PFSK-1 (cell line): Measurements from ENCODE around the gene PLS3.

Experiments
- FOXP2 ChIP-seq: optimal IDR thresholded peaks from 2 replicates; pipeline ENCODE3; 2011; ENCODE audit warnings: borderline replicate concordance, control low read depth, inconsistent platforms; ENCODE audit not compliant: insufficient read depth; ENCODE audit errors: extremely low read length, extremely low read depth
- POLR2AphosphoS5 ChIP-seq: IDR thresholded peaks from 2 replicates; pipeline ENCODE4 v1.6.1; 2012; ENCODE audit warnings: low read depth, mild to moderate bottlenecking, control low read depth, low read length, moderate library complexity
- SIN3A ChIP-seq: IDR thresholded peaks from 2 replicates; pipeline ENCODE4 v1.6.1; 2012; ENCODE audit warnings: mild to moderate bottlenecking, low read length, moderate library complexity, borderline replicate concordance; ENCODE audit not compliant: insufficient read depth
- TAF1 ChIP-seq: IDR thresholded peaks from 2 replicates; pipeline ENCODE4 v1.6.1; 2012; ENCODE audit warnings: low read length, control low read depth, borderline replicate concordance; ENCODE audit not compliant: insufficient read depth
- TF ChIP-seq, protein P1 (sequence below), 2 experiments: IDR thresholded peaks; 2 replicates each; pipeline versions ENCODE4 v1.6.1 to v1.8.0; 2011 to 2012; ENCODE audit warnings: low read depth in 2 of 2, low read length in 2 of 2, control low read depth in 1 of 2, inconsistent platforms in 1 of 2, mild to moderate bottlenecking in 1 of 2, moderate library complexity in 1 of 2; ENCODE audit not compliant: insufficient read depth in 1 of 2

PLS3 gene

DNA sequence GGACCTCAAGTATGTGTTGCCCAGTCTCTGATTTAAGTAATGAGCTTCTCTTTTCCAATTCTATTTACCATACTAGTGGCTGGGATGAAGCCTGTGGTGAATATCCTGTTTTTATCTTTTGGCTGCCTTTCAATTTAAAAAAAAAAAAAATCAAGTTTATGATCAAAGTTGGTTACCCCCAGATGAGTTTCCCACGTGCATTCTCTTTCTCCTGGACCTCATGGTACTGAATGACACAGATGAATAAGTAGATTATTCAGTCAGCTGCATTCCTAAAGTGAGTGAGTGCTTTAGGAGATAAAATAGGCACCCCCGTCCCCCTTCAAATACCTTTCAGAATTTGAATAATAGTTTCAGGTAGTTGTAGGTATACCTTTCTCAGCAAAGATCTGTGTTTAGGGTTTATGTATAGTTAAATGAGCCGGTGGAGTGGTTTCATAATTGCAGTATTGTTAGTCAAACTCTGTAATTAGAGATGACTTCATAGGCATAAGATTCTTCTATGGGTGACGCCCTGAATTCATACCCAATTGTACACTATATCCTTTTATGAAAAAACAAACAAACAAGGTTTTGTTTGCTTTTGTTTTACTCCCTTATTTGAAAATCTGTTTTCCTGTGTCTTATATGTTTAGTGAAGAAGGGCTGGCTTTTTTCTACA, 41.9 kb downstream of the PLS3 start:
- TF ChIP-seq, protein P1, sequence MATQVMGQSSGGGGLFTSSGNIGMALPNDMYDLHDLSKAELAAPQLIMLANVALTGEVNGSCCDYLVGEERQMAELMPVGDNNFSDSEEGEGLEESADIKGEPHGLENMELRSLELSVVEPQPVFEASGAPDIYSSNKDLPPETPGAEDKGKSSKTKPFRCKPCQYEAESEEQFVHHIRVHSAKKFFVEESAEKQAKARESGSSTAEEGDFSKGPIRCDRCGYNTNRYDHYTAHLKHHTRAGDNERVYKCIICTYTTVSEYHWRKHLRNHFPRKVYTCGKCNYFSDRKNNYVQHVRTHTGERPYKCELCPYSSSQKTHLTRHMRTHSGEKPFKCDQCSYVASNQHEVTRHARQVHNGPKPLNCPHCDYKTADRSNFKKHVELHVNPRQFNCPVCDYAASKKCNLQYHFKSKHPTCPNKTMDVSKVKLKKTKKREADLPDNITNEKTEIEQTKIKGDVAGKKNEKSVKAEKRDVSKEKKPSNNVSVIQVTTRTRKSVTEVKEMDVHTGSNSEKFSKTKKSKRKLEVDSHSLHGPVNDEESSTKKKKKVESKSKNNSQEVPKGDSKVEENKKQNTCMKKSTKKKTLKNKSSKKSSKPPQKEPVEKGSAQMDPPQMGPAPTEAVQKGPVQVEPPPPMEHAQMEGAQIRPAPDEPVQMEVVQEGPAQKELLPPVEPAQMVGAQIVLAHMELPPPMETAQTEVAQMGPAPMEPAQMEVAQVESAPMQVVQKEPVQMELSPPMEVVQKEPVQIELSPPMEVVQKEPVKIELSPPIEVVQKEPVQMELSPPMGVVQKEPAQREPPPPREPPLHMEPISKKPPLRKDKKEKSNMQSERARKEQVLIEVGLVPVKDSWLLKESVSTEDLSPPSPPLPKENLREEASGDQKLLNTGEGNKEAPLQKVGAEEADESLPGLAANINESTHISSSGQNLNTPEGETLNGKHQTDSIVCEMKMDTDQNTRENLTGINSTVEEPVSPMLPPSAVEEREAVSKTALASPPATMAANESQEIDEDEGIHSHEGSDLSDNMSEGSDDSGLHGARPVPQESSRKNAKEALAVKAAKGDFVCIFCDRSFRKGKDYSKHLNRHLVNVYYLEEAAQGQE (IDR thresholded peaks at IDR 0.05; ENCODE audit: insufficient read depth in 1 of 2, low read depth in 2 of 2, low read length in 2 of 2): no peak
- TF ChIP-seq POLR2AphosphoS5 (no peak), FOXP2 (no peak), TAF1 (no peak), SIN3A (no peak)

DNA sequence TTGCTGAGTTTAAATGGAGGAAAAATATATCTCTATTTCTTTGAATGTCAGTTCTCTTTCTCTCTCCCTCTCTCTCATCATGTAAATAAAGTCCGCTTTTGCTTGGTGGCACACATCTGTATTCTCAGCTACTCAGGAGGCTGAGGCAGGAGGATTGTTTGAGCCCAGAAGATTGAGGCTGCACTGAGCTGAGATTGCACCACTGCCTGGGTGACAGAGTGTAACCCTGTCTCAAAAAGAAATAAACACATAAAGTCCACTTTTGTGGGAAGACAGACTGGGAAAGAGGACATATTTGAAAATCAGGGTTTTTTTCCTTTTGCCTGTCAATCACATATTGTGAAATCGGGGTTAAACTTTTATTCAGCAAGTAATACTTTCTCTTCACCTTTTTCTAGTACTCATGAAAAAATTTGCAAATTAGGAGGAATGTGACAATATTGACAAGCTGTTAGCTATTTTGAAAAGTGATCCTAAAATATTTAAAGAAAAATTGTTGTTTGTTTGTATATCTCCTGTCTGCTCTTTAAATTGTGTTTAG, 42.6 kb downstream of the PLS3 start:
- TF ChIP-seq TAF1 (no peak), SIN3A (no peak), FOXP2 (no peak), POLR2AphosphoS5 (no peak)
- TF ChIP-seq, protein P1 (IDR thresholded peaks at IDR 0.05; ENCODE audit: insufficient read depth in 1 of 2, low read depth in 2 of 2, low read length in 2 of 2): no peak

DNA sequence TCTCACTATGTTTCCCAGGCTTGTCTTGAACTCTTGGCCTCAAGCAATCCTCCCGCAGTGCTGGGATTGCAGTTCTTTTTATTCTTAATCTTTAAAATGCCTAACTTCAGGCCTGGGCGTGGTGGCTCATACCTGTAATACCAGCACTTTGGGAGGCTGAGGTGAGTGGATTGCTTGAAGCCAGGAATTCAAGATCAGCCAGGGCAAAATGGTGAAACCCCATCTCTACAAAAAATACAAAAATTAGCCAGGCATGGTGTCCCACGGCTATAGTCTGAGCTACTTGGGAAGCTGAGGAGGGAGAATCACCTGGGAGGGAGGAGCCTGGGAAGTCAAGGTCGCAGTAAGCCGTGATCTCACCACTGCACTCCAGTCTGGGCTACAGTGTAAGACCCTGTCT, 45.9 kb downstream of the PLS3 start:
- TF ChIP-seq SIN3A (no peak), POLR2AphosphoS5 (no peak), TAF1 (no peak), FOXP2 (no peak)
- TF ChIP-seq, protein P1 (IDR thresholded peaks at IDR 0.05; ENCODE audit: insufficient read depth in 1 of 2, low read depth in 2 of 2, low read length in 2 of 2): no peak

DNA sequence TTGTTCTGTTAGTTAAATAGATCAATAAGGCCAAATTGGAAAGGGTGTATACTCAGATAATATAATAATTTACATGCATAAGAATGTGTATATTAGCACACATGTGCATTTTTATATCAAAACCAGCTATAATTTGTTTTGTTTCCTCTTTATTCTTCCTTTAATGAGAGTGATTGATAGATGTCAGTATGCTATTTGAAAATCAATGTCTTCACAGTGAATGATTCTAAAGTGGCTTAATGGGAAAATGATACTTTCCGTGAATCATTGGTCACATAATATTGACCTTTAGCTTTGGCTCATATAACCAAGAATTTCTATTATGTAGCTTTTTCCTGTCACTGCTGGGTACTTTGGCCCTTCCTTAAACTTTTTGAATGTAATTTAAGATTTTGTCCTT, 48.6 kb downstream of the PLS3 start:
- TF ChIP-seq, protein P1 (IDR thresholded peaks at IDR 0.05; ENCODE audit: insufficient read depth in 1 of 2, low read depth in 2 of 2, low read length in 2 of 2): no peak
- no peak for TF ChIP-seq SIN3A
- TF ChIP-seq TAF1: no peak
- TF ChIP-seq FOXP2: no peak
- TF ChIP-seq POLR2AphosphoS5: no peak
